Pulmonary artery endothelial cell (primary cell): ENCODE results near the gene ITGA2B. TPM values are rescaled to one million over a fixed set of nuclear protein-coding genes. Genes with fewer than 3 reads are reported as not detected.
"Not testable (repeated sequence)": the region's sequence is repeated elsewhere in the genome, so short reads cannot be mapped to it uniquely, and the experiment has no call there.

Experiments
- DNase-seq: peaks from one replicate; pipeline ENCODE4 v3.0.0-alpha.2; 2011; ENCODE audit warnings: low read depth, low spot score
- total RNA-seq: library from RNA; depleted of rRNA; stranded (reverse); fragments of >200 nt; gene quantifications from 2 replicates; pipeline ENCODE4 v1.2.3, GENCODE V29; 2014

ITGA2B gene
- total RNA-seq, 1 donor from 2014 or later, result 0.13 TPM

GRCh38 chr17:44369414-44370023, 19.9 kb downstream of the ITGA2B start:
- DNase-seq, result not testable (repeated sequence)

GRCh38 chr17:44368391-44369243, 20.8 kb downstream of the ITGA2B start:
- not testable (repeated sequence) for DNase-seq

GRCh38 chr17:44367231-44367979, 22.0 kb downstream of the ITGA2B start:
- DNase-seq, result no peak

GRCh38 chr17:44365051-44365450, 24.4 kb downstream of the ITGA2B start:
- DNase-seq, result not testable (repeated sequence)

DNA sequence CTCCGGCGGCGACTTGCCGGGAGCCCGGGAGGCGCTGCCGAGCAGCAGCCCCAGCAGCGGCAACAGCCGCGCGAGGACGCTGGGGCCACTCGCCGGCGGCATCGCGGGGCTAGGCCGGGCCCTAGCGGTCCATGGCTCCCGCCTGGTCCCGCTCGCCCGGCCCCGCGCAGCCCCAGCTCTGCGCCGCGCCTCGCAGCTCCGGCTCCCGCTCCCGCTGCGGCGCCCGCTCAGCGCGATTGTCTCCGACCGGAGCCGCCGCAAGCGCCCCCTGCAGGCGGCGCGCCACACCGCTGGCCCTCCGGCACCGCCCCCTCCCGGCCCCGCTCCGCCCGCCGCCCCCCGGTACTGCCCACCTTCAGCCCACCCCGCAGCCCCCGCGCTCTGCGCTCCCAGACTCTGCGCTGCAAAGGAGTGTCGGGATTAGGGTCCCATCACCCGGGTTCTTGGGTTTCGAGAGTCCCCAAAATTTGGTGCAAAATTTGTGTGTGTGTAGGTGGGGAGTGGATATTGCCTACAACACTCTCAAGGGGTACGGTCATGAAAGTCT, 25.8 kb downstream of the ITGA2B start, which contains the start of gene FAM171A2:
TSS of gene FAM171A2 (minus strand) at position 241 of the 547 bp plus-strand sequence. CDS start at position 102, 139 bp downstream.
- no peak for DNase-seq

DNA sequence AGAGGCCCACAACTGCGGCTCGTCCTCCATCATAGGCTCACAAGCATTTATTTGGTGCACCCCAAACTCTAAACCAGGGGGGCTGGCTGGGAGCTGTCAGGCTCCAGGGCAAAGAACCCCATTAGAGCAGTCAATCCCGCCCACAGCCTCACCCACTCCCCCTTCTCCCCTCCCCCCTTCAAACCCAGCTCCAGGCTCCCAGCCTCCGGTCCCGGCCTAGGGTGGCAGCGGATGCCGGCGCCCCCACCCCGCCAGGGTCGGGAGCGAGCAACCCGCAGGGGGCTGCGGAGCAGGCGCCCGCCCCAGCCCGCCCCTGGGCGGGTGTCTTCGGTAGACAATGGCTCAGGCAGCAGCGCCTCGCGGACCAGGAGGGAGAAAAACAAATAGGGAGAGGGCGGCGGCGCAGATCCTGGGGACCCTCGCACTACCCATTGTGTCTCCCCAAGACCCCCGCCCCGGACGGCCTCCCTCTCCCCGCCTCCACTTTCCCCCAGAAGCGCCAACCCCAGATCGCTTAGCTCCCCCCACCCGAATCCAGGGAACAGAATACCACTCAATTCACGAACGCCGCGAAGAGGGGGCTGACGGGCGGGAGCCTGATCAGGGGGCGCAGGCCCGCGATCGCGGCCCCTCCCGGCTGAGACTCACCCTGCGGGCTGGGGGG, 26.4 kb downstream of the ITGA2B start:
- no peak for DNase-seq

- no peak for DNase-seq
Measured at GRCh38 chr17:44362459-44362948, 26.9 kb downstream of the ITGA2B start.

DNA sequence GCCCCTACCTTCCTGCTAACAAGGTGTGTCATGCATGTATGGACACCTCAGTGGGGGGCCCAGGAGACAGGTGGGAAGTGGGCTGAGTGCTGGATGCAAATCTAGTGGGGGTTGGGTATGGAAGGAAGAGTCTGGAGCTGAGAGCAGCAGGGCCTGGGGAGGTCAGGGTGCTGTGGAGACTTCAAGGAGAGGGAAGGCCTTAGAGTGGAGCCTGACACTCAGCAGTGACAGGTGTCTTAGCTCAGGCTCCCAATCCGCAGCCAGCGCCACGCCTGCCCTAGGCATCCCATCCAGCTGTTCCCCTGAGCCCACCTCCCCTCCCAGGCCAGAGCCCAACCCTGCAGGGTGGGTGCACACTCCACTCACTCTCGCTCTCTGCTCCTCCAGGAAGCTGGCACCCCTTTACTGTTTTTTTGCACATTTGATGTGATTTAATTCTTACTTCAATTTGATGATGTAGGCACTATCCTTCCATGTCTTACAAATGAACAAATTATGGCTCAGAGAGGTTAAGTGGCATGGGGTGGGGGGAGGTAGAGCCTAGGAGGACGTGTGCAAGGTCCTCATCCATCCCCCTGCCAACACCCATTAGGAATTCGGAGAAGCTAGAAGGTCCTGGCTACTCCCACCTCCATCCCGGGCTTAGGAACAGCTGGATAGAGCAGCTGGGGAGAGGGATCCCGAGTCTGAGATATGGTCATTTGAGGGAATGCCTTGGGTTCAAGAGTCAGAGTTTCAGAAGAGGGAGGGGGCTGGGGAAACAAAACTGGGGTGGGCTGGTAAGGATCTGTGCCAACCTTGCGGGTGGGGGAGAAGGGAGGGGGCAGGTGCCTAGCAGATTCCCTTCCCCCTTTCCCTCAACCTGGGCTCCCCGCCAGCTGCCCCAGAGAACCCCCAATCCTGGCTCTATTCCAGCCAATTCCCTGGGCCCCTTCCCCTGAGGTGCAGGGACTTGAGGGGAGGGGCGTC, 27.9 kb downstream of the ITGA2B start:
- DNase-seq, result no peak

- DNase-seq, result no peak
Measured at GRCh38 chr17:44360826-44361225, 28.6 kb downstream of the ITGA2B start.

DNA sequence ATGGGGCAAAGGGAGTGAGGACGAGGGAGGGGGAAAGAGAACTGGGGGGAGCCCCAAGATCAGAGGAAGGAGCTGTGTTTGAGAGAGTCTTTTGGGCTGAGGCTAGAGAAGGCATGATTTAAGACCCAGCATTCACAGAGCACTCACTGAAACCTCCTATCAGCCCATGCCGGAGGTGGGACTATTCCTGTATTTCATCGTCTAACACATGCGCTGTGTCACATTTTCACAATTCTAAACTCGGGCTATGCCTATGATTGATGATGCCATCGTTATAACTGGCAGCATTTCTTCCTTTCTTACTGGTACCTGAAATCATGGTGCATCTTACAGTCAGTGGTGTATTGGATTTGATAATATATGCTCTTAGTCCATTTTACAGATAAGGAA, 29.3 kb downstream of the ITGA2B start:
- no peak for DNase-seq

- no peak for DNase-seq
Measured at GRCh38 chr17:44359458-44360143, 29.8 kb downstream of the ITGA2B start.

- DNase-seq, result no peak
Measured at GRCh38 chr17:44359006-44359405, 30.4 kb downstream of the ITGA2B start.

DNA sequence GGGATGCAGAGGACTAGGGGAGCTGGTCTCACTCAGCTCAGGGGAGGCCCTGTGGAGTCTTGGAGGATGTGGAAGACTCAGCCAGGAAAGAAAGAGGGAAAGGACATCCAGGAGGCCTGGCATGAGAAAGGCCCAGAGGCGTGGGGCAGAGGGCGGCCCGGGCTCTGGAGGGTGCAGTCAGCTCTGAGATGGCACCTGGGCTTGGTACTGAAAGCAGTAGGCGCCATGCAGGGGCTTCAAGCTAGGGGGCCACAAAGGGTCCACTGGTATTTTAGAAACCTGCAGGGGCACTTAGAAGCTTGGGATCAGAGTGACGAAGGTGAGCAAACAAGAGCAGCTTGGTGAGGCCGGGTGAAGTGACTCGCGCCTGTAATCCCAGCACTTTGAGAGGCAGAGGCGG, 31.4 kb downstream of the ITGA2B start:
- DNase-seq, result no peak

DNA sequence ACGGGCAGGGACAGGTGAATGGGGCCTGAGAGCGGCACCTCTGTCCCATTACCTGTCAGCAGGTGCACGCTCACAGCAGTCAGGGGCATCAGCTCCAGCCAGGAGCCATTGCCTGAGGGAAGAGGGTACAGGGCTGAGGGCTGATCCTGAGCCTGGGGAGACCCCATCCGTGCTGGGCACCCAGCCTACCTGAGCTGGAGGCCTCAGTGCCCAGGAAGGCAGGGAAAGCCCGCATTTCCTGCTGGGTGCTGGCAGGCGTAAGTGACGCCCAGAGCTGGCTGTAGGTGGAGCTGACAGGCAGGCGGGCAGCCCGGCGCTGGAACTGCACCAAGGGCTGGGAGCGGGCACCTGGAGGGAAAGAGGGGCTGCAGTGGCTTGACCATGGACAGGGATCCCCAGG, 33.2 kb downstream of the ITGA2B start:
- no peak for DNase-seq

DNA sequence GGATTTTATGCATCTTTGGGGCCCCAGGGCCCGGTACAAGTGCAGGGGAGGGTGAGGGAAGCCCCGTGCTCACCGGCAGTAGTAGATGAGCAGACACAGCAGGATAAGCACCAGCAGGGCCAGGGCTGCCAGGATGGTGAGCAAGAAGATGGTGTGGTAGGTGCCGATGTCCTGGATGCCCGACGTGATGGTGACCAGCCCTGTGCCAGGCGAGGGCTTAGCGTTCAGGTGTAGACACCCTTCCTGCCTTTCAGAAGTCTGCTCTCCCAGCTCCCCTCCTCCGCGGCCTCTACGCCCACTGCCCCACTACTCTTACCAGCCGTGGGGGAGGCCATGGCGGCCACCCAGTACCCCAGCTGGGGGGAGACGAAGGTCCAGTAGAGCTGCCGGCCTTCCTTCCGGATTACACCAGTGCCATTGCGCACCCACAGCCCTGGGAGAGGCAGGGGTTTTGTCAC, 33.8 kb downstream of the ITGA2B start:
- no peak for DNase-seq

- DNase-seq, result no peak
Measured at GRCh38 chr17:44354582-44355561, 34.6 kb downstream of the ITGA2B start.

- DNase-seq, result no peak
Measured at GRCh38 chr17:44353672-44354331, 35.6 kb downstream of the ITGA2B start.
